Neutrophil (primary cell): Measurements from ENCODE around the gene PRSS33.

ENCODE experiments used
- H3K27ac ChIP-seq: fragments of 200-600 bp; sonication (generic); 2 replicates; pipeline ENCODE4 v1.5.1; 2016; ENCODE audit warnings: mild to moderate bottlenecking, moderate library complexity
- H3K27me3 ChIP-seq: fragments of 200-600 bp; sonication (generic); 2 replicates; pipeline ENCODE4 v1.6.0; 2016; ENCODE audit warnings: mild to moderate bottlenecking
- H3K36me3 ChIP-seq: fragments of 200-600 bp; sonication (generic); 2 replicates; pipeline ENCODE4 v1.5.1; 2017
- H3K4me1 ChIP-seq, 2 experiments: fragments of 200-600 bp in 1 of 2; sonication (generic) in 1 of 2; 1 replicate in 1 of 2; 2 replicates in 1 of 2; pipeline versions ENCODE4 v1.5.1 to v1.6.1; 2013 to 2016; ENCODE audit warnings: low read depth in 1 of 2, low read length in 1 of 2, mild to moderate bottlenecking in 1 of 2, moderate library complexity in 1 of 2; ENCODE audit not compliant: control insufficient read depth in 1 of 2, insufficient read depth in 1 of 2
- H3K4me3 ChIP-seq, 2 experiments: fragments of 200-600 bp in 1 of 2; sonication (generic) in 1 of 2; 1 replicate in 1 of 2; 2 replicates in 1 of 2; pipeline ENCODE4 v1.5.1; 2013 to 2016; ENCODE audit warnings: low read depth in 1 of 2, low read length in 1 of 2, mild to moderate bottlenecking in 1 of 2, moderate library complexity in 1 of 2
- H3K9me3 ChIP-seq: fragments of 200-600 bp; sonication (generic); 2 replicates; pipeline ENCODE4 v1.5.1; 2016
- CTCF ChIP-seq: fragments of 200-600 bp; sonication (generic); IDR thresholded peaks from 2 replicates; pipeline ENCODE4 v1.5.1; 2016; ENCODE audit warnings: antibody characterized with exemption

Gene PRSS33

GRCh38 chr16:2816751-2817339 lies 29.5 kb upstream of the PRSS33 start, which contains the start of gene PRSS21:
PRSS21 (plus strand) TSS chr16:2817237; CDS start chr16:2817269, 32 bp downstream.
- TF ChIP-seq CTCF = no peak
- peaks cover 4% of the 10 kb centered on the region for H3K27me3 ChIP-seq

GRCh38 chr16:2815299-2815771 lies 28.0 kb upstream of the PRSS33 start:
- Histone ChIP-seq H3K4me1 (no peaks in the 10 kb centered on the region), H3K36me3 (no peaks in the 10 kb centered on the region), H3K9me3 (no peaks in the 10 kb centered on the region), H3K4me3 (no peak overlapping the region), H3K27ac (no peak overlapping the region), H3K27me3 (peaks cover 15% of the 10 kb centered on the region)
- TF ChIP-seq CTCF = no peak

More at GRCh38 chr16:2816751-2817339, 29.5 kb upstream of the PRSS33 start, which contains the start of gene PRSS21:
- H3K36me3 ChIP-seq = no peaks in the 10 kb centered on the region
- no peak within 1 kb of the TSS for H3K4me3 ChIP-seq
- H3K27ac ChIP-seq = no peak within 1 kb of the TSS
- H3K4me1 ChIP-seq = no peaks in the 10 kb centered on the region
- H3K9me3 ChIP-seq = no peaks in the 10 kb centered on the region

GRCh38 chr16:2814551-2815298 lies 27.4 kb upstream of the PRSS33 start:
- no peak overlapping the region for H3K27ac ChIP-seq
- no peak overlapping the region for H3K4me3 ChIP-seq
- no peak for TF ChIP-seq CTCF

GRCh38 chr16:2813771-2814221 lies 26.4 kb upstream of the PRSS33 start:
- TF ChIP-seq CTCF = no peak
- Histone ChIP-seq H3K36me3 (no peaks in the 10 kb centered on the region), H3K27me3 (peaks cover 24% of the 10 kb centered on the region), H3K4me1 (no peaks in the 10 kb centered on the region), H3K27ac (no peak overlapping the region), H3K4me3 (no peak overlapping the region), H3K9me3 (no peaks in the 10 kb centered on the region)

More at GRCh38 chr16:2814551-2815298, 27.4 kb upstream of the PRSS33 start:
- Histone ChIP-seq H3K27me3 (peaks cover 21% of the 10 kb centered on the region), H3K36me3 (no peaks in the 10 kb centered on the region), H3K9me3 (no peaks in the 10 kb centered on the region), H3K4me1 (no peaks in the 10 kb centered on the region)

GRCh38 chr16:2811703-2812471 lies 24.5 kb upstream of the PRSS33 start:
- H3K27me3 ChIP-seq = peaks cover 32% of the 10 kb centered on the region
- no peaks in the 10 kb centered on the region for H3K9me3 ChIP-seq
- no peak overlapping the region for H3K27ac ChIP-seq
- H3K36me3 ChIP-seq = no peaks in the 10 kb centered on the region
- TF ChIP-seq CTCF = no peak
- no peak overlapping the region for H3K4me3 ChIP-seq
- no peaks in the 10 kb centered on the region for H3K4me1 ChIP-seq
